SK-N-SH (cell line): ENCODE data around the gene PRICKLE2. TPM values are rescaled to one million over a fixed set of nuclear protein-coding genes. Genes with fewer than 3 reads are reported as not detected.

Experiments used
- CTCF ChIA-PET: fragments of 300-600, 350-600 bp; formaldehyde crosslinking; extraction: SDS; loops from one replicate; lab custom pipeline; 2021; lab: Yijun Ruan, JAX
- POLR2A ChIA-PET: fragments of 350-600 bp; sonication (Branson Sonifier 250); formaldehyde crosslinking; extraction: SDS; loops from one replicate; lab custom pipeline; 2020; ENCODE audit warnings: antibody characterized with exemption, inconsistent platforms; lab: Yijun Ruan, JAX
- DNase-seq: peaks from one replicate; pipeline ENCODE4 v3.0.0; 2012
- H2AFZ ChIP-seq: fragments of 200-600 bp; sonication (generic); 2 replicates; pipeline ENCODE4 v1.8.1; 2016; ENCODE audit warnings: antibody characterized with exemption, mild to moderate bottlenecking, low read depth
- H3F3A ChIP-seq: fragments of 200-600 bp; sonication (generic); replicated peaks from 2 replicates; pipeline ENCODE3; 2016; ENCODE audit warnings: antibody characterized with exemption, mild to moderate bottlenecking; ENCODE audit not compliant: insufficient read depth
- H3K27ac ChIP-seq, 2 experiments: fragments of 200-500 bp in 1 of 2; fragments of 200-600 bp in 1 of 2; sonication (Bioruptor generic) in 1 of 2; sonication (generic), shearing (Covaris generic) in 1 of 2; 2 replicates each; pipeline versions ENCODE4 v1.5.1 to v1.6.1; 2014 to 2016; ENCODE audit warnings: low read depth in 2 of 2, inconsistent platforms in 1 of 2, low read length in 1 of 2, mild to moderate bottlenecking in 1 of 2, mixed read lengths in 1 of 2
- H3K27me3 ChIP-seq: fragments of 200-600 bp; sonication (generic), shearing (Covaris generic); 2 replicates; pipeline ENCODE4 v1.6.1; 2016; ENCODE audit warnings: mixed run types; ENCODE audit not compliant: insufficient read depth
- H3K36me3 ChIP-seq, 2 experiments: fragments of 200-500 bp in 1 of 2; fragments of 200-600 bp in 1 of 2; sonication (Bioruptor generic) in 1 of 2; sonication (generic) in 1 of 2; replicated peaks in 1 of 2; 2 replicates each; pipeline versions ENCODE3 to v1.5.1; 2014 to 2016; ENCODE audit warnings: low read length in 1 of 2, mild to moderate bottlenecking in 1 of 2; ENCODE audit not compliant: insufficient read depth in 2 of 2, control insufficient read depth in 1 of 2
- H3K4me1 ChIP-seq, 2 experiments: fragments of 200-500 bp in 1 of 2; fragments of 200-600 bp in 1 of 2; sonication (Bioruptor generic) in 1 of 2; sonication (generic), shearing (Covaris generic) in 1 of 2; 2 replicates each; pipeline versions ENCODE4 v1.5.1 to v1.6.1; 2014 to 2016; ENCODE audit warnings: low read depth in 1 of 2, low read length in 1 of 2, mixed run types in 1 of 2; ENCODE audit not compliant: insufficient read depth in 2 of 2, control insufficient read depth in 1 of 2
- H3K4me2 ChIP-seq: fragments of 200-600 bp; sonication (generic), shearing (Covaris generic); 2 replicates; pipeline ENCODE4 v1.6.1; 2017; ENCODE audit warnings: mixed run types
- H3K4me3 ChIP-seq, 2 experiments: fragments of 200-500 bp in 1 of 2; fragments of 200-600 bp in 1 of 2; sonication (Bioruptor generic) in 1 of 2; sonication (generic), shearing (Covaris generic) in 1 of 2; 2 replicates each; pipeline versions ENCODE4 v1.5.1 to v1.8.1; 2014 to 2016; ENCODE audit warnings: low read depth in 2 of 2, inconsistent platforms in 1 of 2, low read length in 1 of 2, mild to moderate bottlenecking in 1 of 2, mixed read lengths in 1 of 2, moderate library complexity in 1 of 2
- H3K79me2 ChIP-seq: fragments of 200-600 bp; sonication (generic); 2 replicates; pipeline ENCODE4 v1.8.1; 2017; ENCODE audit warnings: mild to moderate bottlenecking; ENCODE audit not compliant: insufficient read depth
- H3K9ac ChIP-seq: fragments of 200-600 bp; sonication (generic); 2 replicates; pipeline ENCODE4 v1.6.1; 2017; ENCODE audit warnings: mixed run types
- H3K9me2 ChIP-seq: fragments of 200-600 bp; sonication (generic); 2 replicates; pipeline ENCODE4 v1.6.1; 2017; ENCODE audit warnings: mixed run types
- H3K9me3 ChIP-seq: fragments of 200-600 bp; sonication (generic); 2 replicates; pipeline ENCODE4 v1.6.1; 2017; ENCODE audit warnings: mixed run types, mild to moderate bottlenecking, moderate library complexity
- H4K20me1 ChIP-seq: fragments of 200-600 bp; sonication (generic); 2 replicates; pipeline ENCODE4 v1.6.1; 2017; ENCODE audit warnings: mild to moderate bottlenecking, mixed run types; ENCODE audit not compliant: insufficient read depth
- ELF1 ChIP-seq: IDR thresholded peaks from 2 replicates; pipeline ENCODE4 v1.4.0; 2012
- EZH2phosphoT487 ChIP-seq: fragments of 200-600 bp; sonication (generic); IDR thresholded peaks from 2 replicates; pipeline ENCODE4 v1.6.1; 2017; ENCODE audit warnings: low read depth, mixed run types, mild to moderate bottlenecking, antibody characterized with exemption, moderate library complexity, borderline replicate concordance
- FOSL2 ChIP-seq: IDR thresholded peaks from 2 replicates; pipeline ENCODE4 v1.4.0; 2012; ENCODE audit warnings: low read depth, mild to moderate bottlenecking, moderate library complexity, borderline replicate concordance
- FOXJ3 ChIP-seq: sonication (generic); formaldehyde crosslinking; IDR thresholded peaks from 2 replicates; pipeline ENCODE4 v1.5.1; 2020; ENCODE audit warnings: mild to moderate bottlenecking, missing genetic modification reagents
- FOXM1 ChIP-seq: IDR thresholded peaks from 2 replicates; pipeline ENCODE4 v1.4.0; 2012; ENCODE audit warnings: low read depth, mild to moderate bottlenecking
- JUND ChIP-seq: IDR thresholded peaks from 2 replicates; pipeline ENCODE4 v1.4.0; 2012
- MAX ChIP-seq: IDR thresholded peaks from 2 replicates; pipeline ENCODE4 v1.4.0; 2012; ENCODE audit warnings: low read depth
- MXI1 ChIP-seq: IDR thresholded peaks from 2 replicates; pipeline ENCODE4 v1.6.1; 2012; ENCODE audit warnings: mild to moderate bottlenecking, low read depth, low read length, improper control_type of control experiment
- NFIC ChIP-seq: IDR thresholded peaks from 2 replicates; pipeline ENCODE4 v1.4.0; 2012; ENCODE audit warnings: borderline replicate concordance
- PBX3 ChIP-seq: IDR thresholded peaks from 2 replicates; pipeline ENCODE4; 2012
- POLR2AphosphoS5 ChIP-seq: IDR thresholded peaks from 2 replicates; pipeline ENCODE4 v1.6.1; 2012; ENCODE audit warnings: low read depth, low read length
- RAD21 ChIP-seq: IDR thresholded peaks from 2 replicates; pipeline ENCODE4 v1.6.1; 2012; ENCODE audit warnings: mild to moderate bottlenecking, low read length
- RCOR1 ChIP-seq: fragments of 150-350 bp; IDR thresholded peaks from 2 replicates; pipeline ENCODE4 v1.6.1; 2017; ENCODE audit warnings: antibody characterized with exemption, low read length
- REST ChIP-seq: IDR thresholded peaks from 2 replicates; pipeline ENCODE4 v1.6.1; 2012; ENCODE audit warnings: mild to moderate bottlenecking, low read depth, low read length, moderate library complexity
- RXRA ChIP-seq: IDR thresholded peaks from 2 replicates; pipeline ENCODE4 v1.4.0; 2012; ENCODE audit warnings: low read depth, mild to moderate bottlenecking, borderline replicate concordance
- SIN3A ChIP-seq: IDR thresholded peaks from 2 replicates; pipeline ENCODE4 v1.6.1; 2012; ENCODE audit warnings: low read depth, mild to moderate bottlenecking, low read length, moderate library complexity, borderline replicate concordance
- USF1 ChIP-seq: IDR thresholded peaks from 2 replicates; pipeline ENCODE4 v1.4.0; 2012; ENCODE audit warnings: low read depth, borderline replicate concordance
- YY1 ChIP-seq: IDR thresholded peaks from 2 replicates; pipeline ENCODE4 v1.4.0; 2012; ENCODE audit warnings: low read depth, mild to moderate bottlenecking
- ZBTB33 ChIP-seq: IDR thresholded peaks from 2 replicates; pipeline ENCODE4 v1.4.0; 2012; ENCODE audit warnings: low read depth, borderline replicate concordance
- WGBS: methylation state at CpG from one replicate; pipeline ENCODE4 v1.1.6; 2017; ENCODE audit warnings: low lambda C conversion rate; 5-methylcytosine and 5-hydroxymethylcytosine counted together
- polyA plus RNA-seq, 3 experiments: library from polyadenylated mRNA; depleted of rRNA; stranded (reverse); fragments of >200 nt; gene quantifications; 2 replicates each; pipeline ENCODE4 v1.2.3, GENCODE V29; 2012

PRICKLE2 gene
- polyA plus RNA-seq, 1 of the 3 experiments (the other 2 are of a cell fraction) = 0.67 TPM

- WGBS = 84% methylated on average over 11 of the region's 11 CpGs
- Histone ChIP-seq H3K79me2 (no peaks in the 10 kb centered on the region), H3K9me2 (no peaks in the 10 kb centered on the region), H3K27me3 (no peaks in the 10 kb centered on the region), H3K9me3 (no peaks in the 10 kb centered on the region), H3F3A (peaks cover 3% of the 10 kb centered on the region), H3K4me1 (peaks cover 9 to 38% of the 10 kb centered on the region in 2 experiments), H3K9ac (no peak overlapping the region; the same call in 1 of the 2 replicates), H3K27ac (peak overlapping the region; percentile 70 to 80), H3K36me3 (no peaks in the 10 kb centered on the region), H2AFZ (peak overlapping the region; percentile 69; the same call in 1 of the 2 replicates), H4K20me1 (no peaks in the 10 kb centered on the region), H3K4me3 (peak overlapping the region in 1 of 2 experiments; percentile 11; a peak in 2 of 4 replicates), H3K4me2 (peak overlapping the region; percentile 63)
- no peak for DNase-seq
- TF ChIP-seq MAX = no peak
- TF ChIP-seq ELF1 = peak; percentile 20; the same call in 1 of the 2 replicates
- CTCF ChIA-PET = interaction anchor here (0.9 to 1.7 kb wide), 3 partner anchors 48 to 270 kb away, joined by 3 to 5 read pairs (median 3); no protein-coding TSS in a partner anchor
- POLR2A ChIA-PET = no interaction called here
Measured at GRCh38 chr3:64214381-64215018, 10.8 kb downstream of the PRICKLE2 start.

- CTCF ChIA-PET = interaction anchor here (1.2 kb wide), 1 partner anchor 49 kb away, joined by 3 read pairs; no protein-coding TSS in a partner anchor
- Histone ChIP-seq H3K36me3 (no peaks in the 10 kb centered on the region), H3K9me3 (no peaks in the 10 kb centered on the region), H3K79me2 (no peaks in the 10 kb centered on the region), H3K4me2 (peak overlapping the region; percentile 63), H3K27ac (peak overlapping the region; percentile 70 to 80), H2AFZ (peak overlapping the region; percentile 69; the same call in 1 of the 2 replicates), H4K20me1 (no peaks in the 10 kb centered on the region), H3F3A (peaks cover 3% of the 10 kb centered on the region), H3K4me3 (peak overlapping the region in 1 of 2 experiments; percentile 11; a peak in 2 of 4 replicates), H3K4me1 (peaks cover 9 to 40% of the 10 kb centered on the region in 2 experiments), H3K27me3 (no peaks in the 10 kb centered on the region), H3K9me2 (no peaks in the 10 kb centered on the region), H3K9ac (no peak overlapping the region; the same call in 1 of the 2 replicates)
- peak; percentile 16 for DNase-seq
- WGBS = 30% methylated on average over 6 of the region's 8 CpGs
- POLR2A ChIA-PET = no interaction called here
- TF ChIP-seq USF1 = no peak
- TF ChIP-seq RCOR1 = no peak
- peak; percentile 24; the same call in 1 of the 2 replicates for TF ChIP-seq RAD21
- TF ChIP-seq REST = no peak
- TF ChIP-seq ZBTB33 = no peak
- TF ChIP-seq ELF1 = no peak
- TF ChIP-seq SIN3A = 0 out of 2 replicates have a peak, but pooled peaks have one; percentile 34
- TF ChIP-seq PBX3 = peak; percentile 79
- TF ChIP-seq FOXM1 = no peak
- TF ChIP-seq FOSL2 = peak; percentile 45; the same call in 1 of the 2 replicates
- no peak for TF ChIP-seq FOXJ3 (CRISPR knock-in tag)
- TF ChIP-seq NFIC = peak; percentile 99
- peak; percentile 56 for TF ChIP-seq RXRA
- TF ChIP-seq MXI1 = no peak
- TF ChIP-seq YY1 = 0 out of 2 replicates have a peak, but pooled peaks have one; percentile 53
- peak; percentile 53 for TF ChIP-seq POLR2AphosphoS5
- TF ChIP-seq JUND = peak; percentile 38
- no peak for TF ChIP-seq EZH2phosphoT487
Measured at GRCh38 chr3:64213962-64214379, 11.3 kb downstream of the PRICKLE2 start.
